Thyroid gland (tissue), 4 donors: ENCODE results near the gene CDH23.

ENCODE experiments used
- POLR2A ChIP-seq, 2 donors: fragments of 450-650 bp; IDR thresholded peaks; one replicate each; pipeline ENCODE4 v1.6.1; 2017; ENCODE audit warnings: antibody characterized with exemption in 2 of 2, mild to moderate bottlenecking in 2 of 2, moderate library complexity in 1 of 2
- TF ChIP-seq, protein P1 (sequence below), 6 experiments: fragments of 200-600 bp in 3 of 6; fragments of 450-650 bp in 3 of 6; sonication (generic) in 3 of 6; IDR thresholded peaks; one replicate each; pipeline ENCODE4 v1.5.1; 2016 to 2019; ENCODE audit warnings: antibody characterized with exemption in 6 of 6, mild to moderate bottlenecking in 2 of 6, inconsistent platforms in 1 of 6, moderate library complexity in 1 of 6

DNA sequence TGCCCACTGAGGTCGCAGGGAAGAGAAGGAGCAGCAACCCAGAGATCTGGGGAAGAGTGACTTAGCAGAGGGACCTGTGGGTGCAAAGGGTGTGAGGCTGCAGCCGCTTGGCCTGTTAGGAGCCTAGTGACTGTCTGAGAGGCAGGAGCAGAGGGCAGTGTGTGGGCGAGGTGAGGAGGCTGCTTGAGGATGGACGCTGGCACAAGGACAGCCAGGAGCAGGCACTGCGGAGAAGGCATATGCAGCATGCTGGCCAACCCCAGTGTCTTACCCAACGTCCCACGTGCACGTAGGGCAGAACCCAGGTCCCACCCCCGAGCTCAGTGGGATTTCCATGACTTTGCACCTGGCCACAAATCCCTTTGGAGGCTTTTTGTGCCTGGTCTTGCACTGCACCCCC lies 268.7 kb downstream of the CDH23 start:
- TF ChIP-seq, protein P1, sequence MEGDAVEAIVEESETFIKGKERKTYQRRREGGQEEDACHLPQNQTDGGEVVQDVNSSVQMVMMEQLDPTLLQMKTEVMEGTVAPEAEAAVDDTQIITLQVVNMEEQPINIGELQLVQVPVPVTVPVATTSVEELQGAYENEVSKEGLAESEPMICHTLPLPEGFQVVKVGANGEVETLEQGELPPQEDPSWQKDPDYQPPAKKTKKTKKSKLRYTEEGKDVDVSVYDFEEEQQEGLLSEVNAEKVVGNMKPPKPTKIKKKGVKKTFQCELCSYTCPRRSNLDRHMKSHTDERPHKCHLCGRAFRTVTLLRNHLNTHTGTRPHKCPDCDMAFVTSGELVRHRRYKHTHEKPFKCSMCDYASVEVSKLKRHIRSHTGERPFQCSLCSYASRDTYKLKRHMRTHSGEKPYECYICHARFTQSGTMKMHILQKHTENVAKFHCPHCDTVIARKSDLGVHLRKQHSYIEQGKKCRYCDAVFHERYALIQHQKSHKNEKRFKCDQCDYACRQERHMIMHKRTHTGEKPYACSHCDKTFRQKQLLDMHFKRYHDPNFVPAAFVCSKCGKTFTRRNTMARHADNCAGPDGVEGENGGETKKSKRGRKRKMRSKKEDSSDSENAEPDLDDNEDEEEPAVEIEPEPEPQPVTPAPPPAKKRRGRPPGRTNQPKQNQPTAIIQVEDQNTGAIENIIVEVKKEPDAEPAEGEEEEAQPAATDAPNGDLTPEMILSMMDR (IDR thresholded peaks at IDR 0.05), result no peak
- TF ChIP-seq POLR2A (IDR thresholded peaks at IDR 0.05), result no peak
